ENCODE data around the gene TTC7B. TPM values are rescaled to one million over a fixed set of nuclear protein-coding genes. Genes with fewer than 3 reads are reported as not detected.

TTC7B gene
- total RNA-seq, 1 donor from 2014 or later = 40.3 TPM

- peak; percentile 81 for DNase-seq (ENCODE audit: low spot score)
- H3K9me3 Mint-ChIP-seq (ENCODE audit: low read depth) = peaks cover 4% of the 10 kb centered on the region
- peaks cover 37% of the 10 kb centered on the region for H3K4me1 Mint-ChIP-seq (ENCODE audit: low read depth)
- no peaks in the 10 kb centered on the region for H3K27me3 Mint-ChIP-seq (ENCODE audit: low read depth)
- H3K4me3 Mint-ChIP-seq (ENCODE audit: unreplicated experiment) = no peak overlapping the region
- no peak for TF ChIP-seq CTCF (IDR thresholded peaks at IDR 0.05)
- peak overlapping the region; percentile 63 for H3K27ac Mint-ChIP-seq (ENCODE audit: unreplicated experiment)
- no peaks in the 10 kb centered on the region for H3K36me3 Mint-ChIP-seq (ENCODE audit: low read depth)
Measured at GRCh38 chr14:90522571-90523191, 293.5 kb downstream of the TTC7B start.

DNA sequence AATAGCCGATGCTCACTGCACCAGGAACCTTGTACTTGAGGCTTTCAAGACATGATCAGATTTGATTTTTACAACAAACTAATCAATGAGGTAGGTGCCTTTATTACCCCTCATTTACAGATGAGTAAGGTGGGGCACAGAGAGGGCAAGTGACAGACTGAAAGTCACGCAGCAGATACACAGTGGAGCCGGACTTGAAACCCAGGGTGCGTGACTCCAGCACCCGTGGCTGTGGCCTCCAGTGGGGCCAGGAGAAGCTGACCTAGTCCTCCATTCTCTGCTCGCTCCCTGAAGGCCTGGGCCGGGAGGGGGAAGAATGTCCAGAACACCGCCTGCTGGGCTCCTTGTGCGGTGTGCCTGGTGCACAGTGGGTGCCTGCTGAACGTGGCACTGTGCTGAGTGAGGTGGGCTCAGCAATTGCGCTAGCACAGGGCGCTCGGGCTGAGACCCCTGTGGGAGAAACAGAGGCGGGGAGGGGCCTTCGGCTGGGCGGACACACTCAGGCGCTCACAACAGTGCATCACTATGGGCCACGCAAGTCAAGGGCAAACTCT, 294.2 kb downstream of the TTC7B start:
- no peaks in the 10 kb centered on the region for H3K27me3 Mint-ChIP-seq (ENCODE audit: low read depth)
- peaks cover 37% of the 10 kb centered on the region for H3K4me1 Mint-ChIP-seq (ENCODE audit: low read depth)
- no peak overlapping the region for H3K4me3 Mint-ChIP-seq (ENCODE audit: unreplicated experiment)
- peaks cover 4% of the 10 kb centered on the region for H3K9me3 Mint-ChIP-seq (ENCODE audit: low read depth)
- no peak for DNase-seq (ENCODE audit: low spot score)
- H3K27ac Mint-ChIP-seq (ENCODE audit: unreplicated experiment) = peak overlapping the region; percentile 63
- H3K36me3 Mint-ChIP-seq (ENCODE audit: low read depth) = no peaks in the 10 kb centered on the region
- no peak for TF ChIP-seq CTCF (IDR thresholded peaks at IDR 0.05)

- Mint-ChIP-seq H3K27ac (ENCODE audit: unreplicated experiment) (peak overlapping the region; percentile 15), H3K36me3 (ENCODE audit: low read depth) (no peaks in the 10 kb centered on the region), H3K4me3 (ENCODE audit: unreplicated experiment) (no peak overlapping the region), H3K9me3 (ENCODE audit: low read depth) (no peaks in the 10 kb centered on the region), H3K27me3 (ENCODE audit: low read depth) (no peaks in the 10 kb centered on the region), H3K4me1 (ENCODE audit: low read depth) (peaks cover 37% of the 10 kb centered on the region)
- TF ChIP-seq CTCF (IDR thresholded peaks at IDR 0.05) = no peak
- no peak for DNase-seq (ENCODE audit: low spot score)
Measured at GRCh38 chr14:90521084-90521929, 294.9 kb downstream of the TTC7B start.

DNA sequence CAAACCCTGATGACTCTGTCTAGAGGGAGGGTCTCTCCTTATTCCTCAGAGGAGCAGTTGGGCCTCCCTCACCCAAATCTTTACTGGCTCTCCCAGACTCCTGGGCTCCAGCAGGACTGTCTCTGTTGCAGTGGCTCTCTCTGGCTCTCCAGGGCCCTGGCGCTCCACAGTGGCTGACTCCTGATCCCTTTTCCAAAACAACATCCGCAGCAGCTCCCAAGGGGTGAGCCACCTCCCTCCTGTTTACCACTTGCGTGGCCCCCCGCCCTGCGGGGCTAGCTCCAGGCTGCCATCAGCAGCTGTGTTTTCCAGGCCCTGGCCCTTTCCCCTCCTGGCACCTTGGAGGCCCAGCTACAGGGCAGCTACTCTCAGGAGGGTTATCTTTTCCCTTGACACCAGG, 295.9 kb downstream of the TTC7B start:
- TF ChIP-seq CTCF (IDR thresholded peaks at IDR 0.05) = no peak
- Mint-ChIP-seq H3K9me3 (ENCODE audit: low read depth) (no peaks in the 10 kb centered on the region), H3K4me1 (ENCODE audit: low read depth) (peaks cover 37% of the 10 kb centered on the region), H3K36me3 (ENCODE audit: low read depth) (no peaks in the 10 kb centered on the region), H3K4me3 (ENCODE audit: unreplicated experiment) (no peak overlapping the region), H3K27ac (ENCODE audit: unreplicated experiment) (no peak overlapping the region), H3K27me3 (ENCODE audit: low read depth) (no peaks in the 10 kb centered on the region)
- no peak for DNase-seq (ENCODE audit: low spot score)

DNA sequence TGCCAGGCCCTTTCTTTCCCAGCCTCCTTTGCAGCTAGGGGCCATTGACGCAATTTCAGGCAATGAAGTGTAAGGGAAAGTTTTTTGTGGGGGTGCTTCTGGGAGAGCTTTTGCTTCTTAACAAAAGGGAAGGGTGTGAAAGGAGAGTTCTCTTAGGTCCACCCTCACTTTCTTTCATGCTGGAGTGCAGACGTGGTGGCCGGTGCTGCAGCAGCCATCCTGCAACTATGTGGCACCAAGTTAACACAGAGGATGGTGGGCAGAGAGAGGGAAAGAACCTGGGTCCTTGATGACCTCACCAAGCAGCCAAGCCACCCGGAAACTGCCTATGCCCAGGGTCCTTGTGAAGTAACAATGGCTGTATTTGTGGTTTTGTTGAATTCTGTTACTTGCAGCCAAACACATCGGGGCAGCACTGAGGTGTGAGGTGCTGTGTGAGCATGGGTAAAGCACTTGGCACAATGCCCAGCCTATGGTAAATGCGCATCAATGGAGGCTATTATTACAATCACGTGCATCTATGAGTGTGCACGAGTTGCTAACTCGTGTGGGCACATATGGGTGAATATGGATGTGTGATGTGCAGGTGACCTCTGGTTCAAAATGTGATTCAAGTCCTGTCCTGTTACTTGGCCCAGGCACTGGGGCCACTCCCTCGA, 296.8 kb downstream of the TTC7B start:
- Mint-ChIP-seq H3K4me3 (ENCODE audit: unreplicated experiment) (no peak overlapping the region), H3K9me3 (ENCODE audit: low read depth) (no peaks in the 10 kb centered on the region), H3K27ac (ENCODE audit: unreplicated experiment) (no peak overlapping the region), H3K4me1 (ENCODE audit: low read depth) (peaks cover 34% of the 10 kb centered on the region), H3K27me3 (ENCODE audit: low read depth) (no peaks in the 10 kb centered on the region), H3K36me3 (ENCODE audit: low read depth) (no peaks in the 10 kb centered on the region)
- DNase-seq (ENCODE audit: low spot score) = no peak
- TF ChIP-seq CTCF (IDR thresholded peaks at IDR 0.05) = peak; percentile 9
